ENCODE results near the gene CABP7. TPM values are rescaled to one million over a fixed set of nuclear protein-coding genes. Genes with fewer than 3 reads are reported as not detected.

The CABP7 gene
- total RNA-seq, 2 experiments from 2014 or later = 0.06 TPM; not detected in 1

DNA sequence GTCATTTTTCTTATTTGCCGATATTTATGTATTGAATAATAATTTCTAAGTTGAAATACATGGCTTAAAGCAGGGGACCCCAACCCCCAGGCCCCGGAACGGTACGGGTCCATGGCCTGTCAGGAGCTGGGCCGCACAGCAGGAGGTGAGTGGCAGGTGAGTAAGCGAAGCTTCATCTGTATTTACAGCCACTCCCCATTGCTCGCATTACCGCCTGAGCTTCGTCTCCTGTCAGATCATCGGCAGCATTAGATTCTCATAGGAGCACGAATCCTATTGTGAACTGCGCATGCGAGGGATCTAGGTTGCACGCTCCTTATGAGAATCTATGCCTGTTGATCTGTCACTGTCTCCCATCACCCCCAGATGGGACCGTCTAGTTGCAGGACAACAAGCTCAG, 42.5 kb downstream of the CABP7 start:
- no peak overlapping the region for H3K27ac Mint-ChIP-seq
- peaks cover 2% of the 10 kb centered on the region for H3K36me3 Mint-ChIP-seq
- DNase-seq = no peak
- no peak overlapping the region for H3K4me3 Mint-ChIP-seq
- no peaks in the 10 kb centered on the region for H3K27me3 Mint-ChIP-seq
- peaks cover 18% of the 10 kb centered on the region for H3K4me1 Mint-ChIP-seq
- no peaks in the 10 kb centered on the region for H3K9me3 Mint-ChIP-seq

DNA sequence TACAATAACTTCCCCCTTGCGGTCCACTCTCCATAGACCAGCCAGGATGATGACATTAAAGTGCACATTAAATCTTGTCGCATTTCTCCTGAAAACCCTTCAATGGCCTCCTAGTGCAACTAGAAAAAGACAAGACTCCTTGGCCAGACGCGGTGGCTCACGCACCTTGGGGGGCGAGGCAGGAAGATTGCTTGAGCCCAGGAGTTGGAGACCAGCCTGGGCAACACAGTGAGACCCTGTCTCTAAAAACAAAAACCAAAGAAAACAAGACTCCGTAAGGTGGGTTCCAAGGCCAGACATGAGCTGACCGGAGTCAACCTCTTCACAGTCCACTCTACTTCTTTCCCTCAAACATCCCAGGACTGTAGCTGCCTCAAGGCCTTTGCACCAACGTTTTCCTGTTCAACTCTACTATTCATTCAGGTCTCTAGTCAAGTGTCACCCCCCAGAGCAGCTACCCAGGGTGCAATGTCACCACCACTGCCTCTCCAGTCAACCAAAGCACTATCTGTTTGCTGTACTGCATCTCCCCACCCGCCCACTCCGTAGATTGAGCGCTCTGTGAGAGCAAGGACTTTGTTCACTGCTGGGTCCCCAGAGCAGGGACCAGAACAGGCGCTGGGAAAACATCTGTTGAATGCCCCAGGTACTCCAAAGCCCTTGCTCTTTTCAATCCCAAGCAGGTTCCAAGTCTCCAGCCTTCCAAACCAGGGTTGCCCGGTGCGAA, 46.3 kb downstream of the CABP7 start:
- Mint-ChIP-seq H3K9me3 (no peaks in the 10 kb centered on the region), H3K4me1 (peaks cover 30% of the 10 kb centered on the region), H3K4me3 (peak overlapping the region; percentile 99), H3K27ac (peak overlapping the region; percentile 98), H3K36me3 (peaks cover 27% of the 10 kb centered on the region), H3K27me3 (no peaks in the 10 kb centered on the region)
- DNase-seq = peak; percentile 28

DNA sequence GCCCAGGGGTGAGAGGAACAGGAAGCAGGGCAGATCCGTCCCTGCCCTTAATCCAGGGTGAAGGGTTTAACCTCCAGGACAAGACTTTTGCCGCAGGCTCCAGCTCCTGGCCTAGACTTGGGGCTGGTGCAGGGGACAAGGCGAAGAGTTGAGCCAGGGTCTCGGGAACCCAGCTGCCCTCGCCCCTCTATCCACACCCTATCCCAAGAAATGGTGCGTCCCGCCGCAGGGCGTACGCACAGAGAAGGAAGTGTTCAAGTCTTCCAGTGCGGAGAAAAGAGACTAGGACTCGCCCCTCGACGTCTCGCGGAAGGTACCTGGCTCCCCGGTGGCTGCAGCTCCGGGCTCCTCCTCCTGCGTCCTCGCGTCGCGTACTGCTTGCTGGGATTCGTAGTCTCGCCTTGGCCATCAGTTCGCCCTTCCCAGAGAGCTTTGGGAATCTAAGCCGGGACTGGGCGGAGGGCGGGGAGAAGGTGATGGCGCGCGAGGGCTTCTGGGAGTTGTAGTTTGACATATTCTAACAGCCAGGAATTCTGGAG, 46.9 kb downstream of the CABP7 start, which contains the start of gene ZMAT5:
ZMAT5 (minus strand) TSS at position 376 of the 539 bp plus-strand sequence. CDS start 18,463 bp downstream, outside the sequence.
- Mint-ChIP-seq H3K4me1 (peaks cover 30% of the 10 kb centered on the region), H3K27me3 (no peaks in the 10 kb centered on the region)

DNA sequence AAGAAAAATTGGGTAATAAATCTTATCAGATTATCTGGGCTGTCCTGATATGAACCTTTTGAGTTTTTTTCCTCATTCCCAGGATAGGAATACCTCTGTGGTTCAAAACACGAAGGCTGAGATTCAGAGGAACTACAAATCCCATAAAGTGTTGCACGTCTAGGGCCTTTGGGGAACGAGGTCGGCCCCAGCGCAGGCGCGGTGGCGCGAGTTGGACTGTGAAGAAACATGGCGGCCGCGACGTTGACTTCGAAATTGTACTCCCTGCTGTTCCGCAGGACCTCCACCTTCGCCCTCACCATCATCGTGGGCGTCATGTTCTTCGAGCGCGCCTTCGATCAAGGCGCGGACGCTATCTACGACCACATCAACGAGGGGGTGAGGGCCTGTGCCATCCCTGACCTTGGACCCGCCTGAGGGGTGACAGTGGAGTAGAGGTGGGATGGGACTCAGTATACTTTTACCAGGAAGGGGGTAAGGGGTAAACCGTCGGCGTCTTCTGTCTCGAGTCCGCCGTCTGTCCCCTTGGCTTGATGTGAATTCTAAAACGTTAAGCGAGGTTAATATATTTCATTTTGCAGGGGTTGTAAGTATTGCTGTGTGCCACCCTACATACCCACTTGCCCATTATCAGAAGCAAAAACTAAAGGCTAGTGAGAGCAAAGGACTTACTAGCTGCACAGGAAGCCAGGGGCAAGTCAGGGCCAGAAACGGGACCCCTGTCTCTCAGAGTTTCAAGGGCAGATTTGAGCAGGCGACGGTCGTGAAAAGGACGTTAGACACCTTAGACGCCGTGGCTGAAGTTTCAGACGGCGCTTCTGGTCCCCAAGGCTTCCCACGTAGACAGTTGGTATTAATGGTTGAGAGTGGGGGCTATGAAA, 47.6 kb downstream of the CABP7 start, which contains the start of gene UQCR10:
UQCR10 (plus strand) TSS at position 199 of the 881 bp plus-strand sequence; CDS start at position 229, 30 bp downstream.
- Mint-ChIP-seq H3K27me3 (no peaks in the 10 kb centered on the region), H3K27ac (peak within 1 kb of the TSS; percentile 98), H3K9me3 (no peaks in the 10 kb centered on the region), H3K4me3 (peak within 1 kb of the TSS; percentile 99), H3K4me1 (peaks cover 30% of the 10 kb centered on the region), H3K36me3 (peaks cover 27% of the 10 kb centered on the region)
- DNase-seq = peak; percentile 92

More for the DNA sequence above, 46.9 kb downstream of the CABP7 start, which contains the start of gene ZMAT5:
- peaks cover 27% of the 10 kb centered on the region for H3K36me3 Mint-ChIP-seq
- H3K27ac Mint-ChIP-seq = peak within 1 kb of the TSS; percentile 98
- DNase-seq = peak; percentile 91
- H3K9me3 Mint-ChIP-seq = no peaks in the 10 kb centered on the region
- H3K4me3 Mint-ChIP-seq = peak within 1 kb of the TSS; percentile 99

DNA sequence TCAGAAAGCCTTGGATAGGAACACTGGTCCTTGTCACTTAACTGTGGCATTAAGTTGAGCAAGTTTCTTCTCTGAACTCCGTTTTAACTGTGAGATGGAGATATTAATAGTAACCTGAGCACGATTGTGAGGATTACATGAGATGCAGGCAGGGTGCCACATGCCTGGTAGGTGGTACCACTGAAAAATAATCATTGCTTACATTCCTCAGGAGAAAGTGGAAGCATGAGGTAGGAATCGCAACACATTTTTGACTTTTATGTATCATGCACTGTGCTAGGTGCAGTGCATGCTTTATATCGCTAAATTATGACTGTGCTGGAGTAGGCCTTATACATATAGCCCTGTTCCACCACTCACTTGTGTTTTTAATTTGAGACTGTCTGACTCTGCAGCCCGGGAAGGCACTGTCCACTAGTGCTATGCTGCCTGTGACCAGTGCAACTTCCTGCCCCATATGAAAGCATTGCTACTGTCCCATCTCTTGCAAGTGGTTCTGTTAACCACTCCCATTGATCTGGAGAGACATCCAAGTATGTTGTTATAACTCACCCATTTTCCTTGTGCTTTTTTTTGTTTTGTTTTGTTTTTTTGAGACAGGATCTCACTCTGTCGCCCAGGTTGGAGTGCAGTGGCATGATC, 48.4 kb downstream of the CABP7 start:
- peak overlapping the region; percentile 98 for H3K27ac Mint-ChIP-seq
- H3K4me1 Mint-ChIP-seq = peaks cover 30% of the 10 kb centered on the region
- DNase-seq = no peak
- H3K4me3 Mint-ChIP-seq = peak overlapping the region; percentile 99
- peaks cover 27% of the 10 kb centered on the region for H3K36me3 Mint-ChIP-seq
- no peaks in the 10 kb centered on the region for H3K27me3 Mint-ChIP-seq
- H3K9me3 Mint-ChIP-seq = no peaks in the 10 kb centered on the region

DNA sequence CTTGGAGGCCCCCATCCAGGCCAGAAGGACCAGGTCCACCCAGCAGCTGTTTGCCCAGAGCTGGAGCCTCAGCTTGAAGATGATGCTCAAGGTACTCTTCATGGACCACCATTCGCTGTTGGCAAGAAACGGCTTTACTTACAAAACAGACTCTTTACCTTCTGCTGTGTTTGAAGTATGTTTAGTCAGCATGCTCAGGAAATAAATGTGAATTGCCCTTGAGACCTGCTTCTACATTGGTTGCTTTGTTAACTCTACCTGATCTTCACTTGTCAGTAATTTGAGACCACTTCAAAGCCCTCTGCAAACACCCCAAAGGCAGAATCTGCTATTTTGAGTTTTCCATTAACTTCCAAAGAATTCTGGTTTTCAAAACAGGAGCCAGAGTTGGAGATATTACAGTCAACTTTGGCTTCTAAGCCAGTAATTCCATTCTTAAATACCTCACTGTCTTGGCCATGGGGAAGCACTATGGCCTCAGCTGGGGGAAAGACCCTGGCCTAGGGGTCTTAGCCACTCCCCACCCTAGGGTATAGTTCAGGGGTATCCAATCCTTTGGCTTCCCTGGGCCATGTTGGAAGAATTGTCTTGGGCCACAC, 50.0 kb downstream of the CABP7 start:
- Mint-ChIP-seq H3K27ac (no peak overlapping the region), H3K36me3 (peaks cover 27% of the 10 kb centered on the region), H3K4me1 (peaks cover 21% of the 10 kb centered on the region), H3K4me3 (no peak overlapping the region), H3K27me3 (no peaks in the 10 kb centered on the region), H3K9me3 (no peaks in the 10 kb centered on the region)
- no peak for DNase-seq

DNA sequence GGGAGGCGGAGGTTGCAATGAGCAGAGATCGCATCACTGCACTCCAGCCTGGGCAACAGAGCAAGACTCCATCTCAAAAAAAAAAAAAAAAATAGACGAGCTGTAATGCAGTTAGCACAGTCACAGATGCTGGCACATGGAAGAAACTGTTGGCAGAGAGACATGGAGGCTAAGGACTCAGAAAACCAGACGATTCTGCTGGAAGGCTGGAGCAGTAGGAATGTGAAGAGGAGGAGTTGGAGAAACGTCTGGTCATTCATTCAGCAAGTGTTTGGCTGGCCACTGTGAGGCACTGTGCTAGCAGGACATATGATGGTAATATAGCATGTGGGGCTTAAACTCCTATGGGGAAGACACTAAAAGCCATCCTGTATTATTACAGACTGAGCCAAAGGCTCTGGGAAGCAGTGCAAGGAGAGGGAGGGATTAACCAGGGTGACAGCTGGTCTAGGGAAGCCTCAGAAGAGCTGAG, 52.4 kb downstream of the CABP7 start:
- Mint-ChIP-seq H3K36me3 (peaks cover 25% of the 10 kb centered on the region), H3K27me3 (no peaks in the 10 kb centered on the region), H3K9me3 (no peaks in the 10 kb centered on the region), H3K4me1 (peaks cover 12% of the 10 kb centered on the region), H3K4me3 (no peak overlapping the region), H3K27ac (no peak overlapping the region)
- DNase-seq = no peak

DNA sequence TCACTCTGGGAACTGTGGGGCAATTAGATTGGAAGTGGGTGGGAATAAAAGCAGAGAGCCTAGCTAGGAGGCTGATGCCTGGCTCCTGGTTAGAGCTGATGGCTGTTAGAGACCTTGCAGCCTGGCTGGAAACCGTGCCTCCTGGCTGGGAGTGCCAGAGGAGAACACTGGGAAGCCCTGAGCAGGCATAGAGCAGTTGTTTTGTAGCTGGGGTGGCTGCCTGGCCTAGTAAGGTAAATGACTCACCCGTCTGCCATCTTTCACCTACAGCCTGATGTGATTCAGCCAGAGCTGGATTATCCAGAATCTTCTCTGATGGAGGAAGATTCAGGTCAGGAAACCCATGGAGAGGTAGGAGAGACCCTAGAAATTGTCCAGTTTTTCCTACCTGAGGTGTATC, 53.4 kb downstream of the CABP7 start:
- Mint-ChIP-seq H3K4me1 (peaks cover 8% of the 10 kb centered on the region), H3K27me3 (no peaks in the 10 kb centered on the region), H3K27ac (no peak overlapping the region), H3K36me3 (peaks cover 18% of the 10 kb centered on the region), H3K4me3 (no peak overlapping the region), H3K9me3 (no peaks in the 10 kb centered on the region)
- no peak for DNase-seq

DNA sequence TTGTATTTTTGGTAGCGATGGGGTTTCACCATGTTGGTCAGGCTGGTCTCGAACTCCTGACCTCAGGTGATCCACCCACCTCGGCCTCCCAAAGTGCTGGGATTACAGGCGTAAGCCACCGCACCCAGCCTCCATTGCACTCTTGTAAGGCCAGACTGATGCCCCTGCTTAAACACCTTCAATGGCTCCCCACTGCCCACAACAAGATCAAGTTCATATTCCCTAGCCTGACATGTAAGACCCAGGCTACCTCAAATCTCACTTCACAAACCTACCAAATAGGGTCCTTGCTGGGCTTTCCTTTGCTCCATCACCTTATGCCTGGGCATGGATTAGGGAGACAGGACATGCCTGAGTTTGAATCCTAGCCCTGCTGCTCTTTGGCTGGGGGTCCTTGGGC, 60.4 kb downstream of the CABP7 start:
- Mint-ChIP-seq H3K4me1 (no peaks in the 10 kb centered on the region), H3K36me3 (no peaks in the 10 kb centered on the region), H3K27me3 (no peaks in the 10 kb centered on the region), H3K4me3 (no peak overlapping the region), H3K9me3 (no peaks in the 10 kb centered on the region), H3K27ac (no peak overlapping the region)
- no peak for DNase-seq

DNA sequence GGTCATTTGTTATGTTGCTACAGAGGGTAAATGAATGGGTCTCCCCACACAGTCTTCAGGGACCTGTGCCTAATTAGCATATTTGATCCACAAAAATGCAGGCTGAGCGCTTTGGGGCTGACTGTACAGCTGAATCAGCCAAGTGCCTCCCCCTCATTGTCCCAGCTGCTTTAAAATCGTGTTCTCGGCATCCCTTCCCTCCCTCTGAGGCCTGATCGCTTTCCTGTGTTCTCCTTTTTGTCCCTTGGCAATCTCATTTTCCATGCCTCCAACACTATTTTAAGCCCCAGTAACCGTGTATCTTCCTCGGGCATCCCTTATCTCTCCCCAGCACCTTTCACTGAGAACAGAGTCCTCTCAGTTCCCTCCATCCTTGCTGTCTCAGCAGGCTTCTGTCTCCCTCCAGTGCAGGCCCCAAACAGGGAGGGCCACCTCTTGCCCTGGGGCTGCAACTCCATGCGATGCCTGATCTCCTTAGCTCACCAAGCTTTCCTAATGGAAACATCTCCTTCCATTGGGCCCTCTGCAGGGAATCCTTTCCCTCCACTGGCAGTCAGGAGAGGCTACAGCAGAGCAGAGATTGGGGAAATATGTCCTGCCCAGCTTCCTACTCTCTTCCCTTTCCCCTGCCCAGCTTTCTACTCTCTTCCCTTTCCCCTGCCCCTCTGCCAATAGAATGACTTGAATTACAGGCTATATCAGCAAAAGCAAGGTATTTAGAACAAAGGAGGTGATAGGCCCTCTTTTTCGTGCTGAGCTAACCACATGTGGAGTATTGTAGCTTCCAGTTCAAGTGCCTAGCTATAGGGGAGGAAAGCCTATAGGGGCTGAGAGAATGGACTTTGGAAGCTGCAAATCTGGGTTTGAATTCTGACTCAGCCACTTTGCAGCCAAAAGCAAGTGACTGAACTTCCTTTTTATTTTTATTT, 61.2 kb downstream of the CABP7 start:
- Mint-ChIP-seq H3K4me1 (no peaks in the 10 kb centered on the region), H3K4me3 (no peak overlapping the region), H3K27ac (no peak overlapping the region), H3K27me3 (no peaks in the 10 kb centered on the region), H3K9me3 (no peaks in the 10 kb centered on the region), H3K36me3 (no peaks in the 10 kb centered on the region)
- DNase-seq = no peak

Other genes with a start within 250 kb of the CABP7 start
- gene NEFH, start 239.8 kb upstream of the CABP7 start, total RNA-seq = 1 to 10 TPM; 8.1 to 8.7 TPM
- gene THOC5, start 166.2 kb upstream of the CABP7 start, total RNA-seq = 10 to 100 TPM; 63.9 to 71.7 TPM
- gene NIPSNAP1, start 138.9 kb upstream of the CABP7 start, total RNA-seq = 10 to 100 TPM; 50.7 to 52.8 TPM
- gene NF2, start 116.4 kb upstream of the CABP7 start, total RNA-seq = 10 to 100 TPM; 45.8 to 49.4 TPM
- 10 to 100 TPM; 17.1 to 17.5 TPM for gene ZMAT5, start 47.0 kb downstream of the CABP7 start, total RNA-seq
- gene UQCR10, start 47.4 kb downstream of the CABP7 start, total RNA-seq = 100 to 1,000 TPM; 108 to 117 TPM
- gene ASCC2, start 118.3 kb downstream of the CABP7 start, total RNA-seq = 10 to 100 TPM; 70.9 to 73.5 TPM
- gene MTMR3, start 163.2 kb downstream of the CABP7 start, total RNA-seq = 10 to 100 TPM; 16.3 to 16.9 TPM